HUES64 (cell line): ENCODE measurements around the gene DTNBP1.

ENCODE experiments used
- H3K27ac ChIP-seq: 2 replicates; pipeline ENCODE4 v1.7.0; 2013; ENCODE audit warnings: low read depth, low read length, inconsistent platforms
- H3K27me3 ChIP-seq: 2 replicates; pipeline ENCODE4 v1.6.1; 2013; ENCODE audit warnings: mild to moderate bottlenecking, low read length; ENCODE audit not compliant: insufficient read depth
- H3K36me3 ChIP-seq: 2 replicates; pipeline ENCODE4 v1.6.1; 2013; ENCODE audit warnings: mild to moderate bottlenecking, low read length; ENCODE audit not compliant: insufficient read depth
- H3K4me1 ChIP-seq: 2 replicates; pipeline ENCODE4 v1.6.1; 2013; ENCODE audit warnings: mild to moderate bottlenecking, low read length, moderate library complexity; ENCODE audit not compliant: insufficient read depth
- H3K4me3 ChIP-seq: 2 replicates; pipeline ENCODE4 v1.5.1; 2013; ENCODE audit warnings: mild to moderate bottlenecking, low read length, moderate library complexity
- H3K9ac ChIP-seq: 2 replicates; pipeline ENCODE4 v1.6.1; 2013; ENCODE audit warnings: mild to moderate bottlenecking, low read depth, low read length
- H3K9me3 ChIP-seq: 2 replicates; pipeline ENCODE4 v1.6.1; 2013; ENCODE audit warnings: low read depth, low read length; ENCODE audit not compliant: insufficient read depth
- WGBS: fragments of 150-250, 120-280 bp; methylation state at CpG from one replicate; pipeline ENCODE4 v1.1.7; 2013; ENCODE audit warnings: missing lambda C conversion rate; 5-methylcytosine and 5-hydroxymethylcytosine counted together

The DTNBP1 gene

DNA sequence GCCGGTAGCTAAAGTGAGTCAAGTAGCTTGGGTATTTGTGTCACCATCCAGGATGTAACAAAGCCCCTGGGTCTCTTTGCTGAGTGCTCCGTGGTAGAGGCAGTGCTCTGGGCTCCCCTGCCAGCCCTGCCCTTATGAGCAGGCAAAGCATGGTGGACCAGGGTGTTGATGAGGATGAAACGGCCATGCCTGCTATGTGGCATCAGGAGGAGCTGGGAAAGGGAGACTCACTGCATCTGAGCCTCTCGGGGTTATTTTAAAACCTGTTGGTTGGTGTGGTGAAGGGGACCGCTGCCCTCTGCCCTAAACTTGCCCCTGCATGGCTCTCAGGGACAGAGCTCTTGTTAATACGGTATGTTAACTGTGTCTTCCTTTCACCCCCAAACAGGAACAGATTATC is 143.1 kb downstream of the DTNBP1 start:
- 94% methylated on average over 6 of the region's 6 CpGs for WGBS
- Histone ChIP-seq H3K4me1 (no peaks in the 10 kb centered on the region), H3K27ac (no peak overlapping the region), H3K27me3 (no peaks in the 10 kb centered on the region), H3K9ac (no peak overlapping the region), H3K9me3 (no peaks in the 10 kb centered on the region), H3K36me3 (peaks cover 95% of the 10 kb centered on the region), H3K4me3 (no peak overlapping the region)

DNA sequence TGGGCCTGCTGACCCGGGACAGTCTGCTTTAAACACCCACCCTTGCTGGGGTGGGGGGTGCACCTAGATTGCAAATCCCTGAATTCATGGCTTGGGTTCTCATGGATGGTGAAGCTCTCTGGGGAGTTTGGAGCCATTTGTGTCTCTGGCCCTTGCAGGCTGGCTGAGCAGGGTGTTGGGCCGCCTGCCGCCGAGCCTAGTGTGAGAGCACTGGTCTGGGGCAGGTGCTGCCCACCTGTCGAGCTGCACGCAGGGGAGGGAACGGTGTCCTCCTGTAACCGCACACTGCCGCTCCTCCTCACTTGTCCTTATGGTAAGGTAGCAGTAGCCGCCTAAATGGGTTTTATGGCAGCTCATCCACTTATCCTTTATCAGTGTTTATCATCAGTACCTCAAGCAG is 143.9 kb downstream of the DTNBP1 start:
- Histone ChIP-seq H3K9me3 (no peaks in the 10 kb centered on the region), H3K27ac (no peak overlapping the region), H3K36me3 (peaks cover 95% of the 10 kb centered on the region), H3K9ac (no peak overlapping the region), H3K4me3 (no peak overlapping the region), H3K4me1 (no peaks in the 10 kb centered on the region), H3K27me3 (no peaks in the 10 kb centered on the region)
- 94% methylated on average over 10 of the region's 10 CpGs for WGBS

GRCh38 chr6:15518057-15518456 is 144.8 kb downstream of the DTNBP1 start:
- Histone ChIP-seq H3K36me3 (peaks cover 97% of the 10 kb centered on the region), H3K27ac (no peak overlapping the region), H3K9ac (no peak overlapping the region), H3K27me3 (no peaks in the 10 kb centered on the region), H3K9me3 (no peaks in the 10 kb centered on the region), H3K4me1 (no peaks in the 10 kb centered on the region), H3K4me3 (no peak overlapping the region)
- WGBS: 95% methylated on average over 9 of the region's 9 CpGs

DNA sequence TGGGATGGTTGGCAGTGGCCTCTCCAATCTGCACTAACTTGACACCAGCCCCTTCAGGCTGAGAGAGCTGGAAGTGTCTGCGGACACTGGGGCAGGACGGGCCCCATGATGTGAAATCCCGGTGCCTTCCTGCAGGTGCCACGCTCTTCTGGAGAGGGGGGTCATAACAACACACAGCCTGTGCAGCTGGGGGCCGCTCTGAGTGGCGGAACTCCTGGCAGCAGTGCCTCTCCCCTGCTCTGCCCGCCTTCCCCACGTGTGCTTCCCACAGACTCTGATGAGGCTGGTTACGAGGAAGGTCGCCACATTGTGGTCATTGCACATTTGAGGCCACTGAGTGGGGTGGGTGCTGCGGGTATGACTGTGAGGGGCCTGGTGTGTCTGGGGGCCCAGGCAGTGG is 145.2 kb downstream of the DTNBP1 start:
- WGBS: 96% methylated on average over 11 of the region's 11 CpGs

DNA sequence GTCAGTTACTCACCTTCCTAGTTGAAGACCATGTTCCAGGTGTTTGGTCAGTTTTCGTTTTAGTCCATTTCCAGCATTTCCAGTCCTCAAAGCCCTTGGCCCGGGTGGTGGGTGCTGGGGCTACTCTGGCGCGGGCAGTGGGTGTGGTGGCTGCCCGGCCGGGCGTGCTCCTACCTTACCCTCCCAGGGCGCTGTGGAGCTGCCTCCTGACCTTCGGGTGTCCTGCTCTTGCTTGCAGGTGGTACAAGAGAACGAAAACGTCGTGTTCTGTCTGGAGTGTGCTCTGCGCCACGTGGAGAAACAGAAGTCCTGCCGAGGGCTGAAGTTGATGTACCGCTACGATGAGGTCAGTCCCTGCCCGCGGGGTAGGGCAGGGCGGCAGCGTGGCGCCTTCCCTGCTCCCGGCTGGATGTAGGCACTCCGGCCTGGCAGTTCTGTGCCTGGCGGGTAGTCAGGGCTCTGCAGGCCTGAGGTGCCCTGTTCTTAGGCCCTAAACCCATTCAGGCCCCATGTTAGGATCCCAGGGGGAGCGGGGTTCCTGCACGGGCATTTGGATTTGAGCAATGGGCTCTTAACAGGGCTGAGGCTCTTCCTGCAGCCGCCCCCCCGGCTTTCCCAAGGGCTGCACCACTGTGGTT is 145.8 kb downstream of the DTNBP1 start:
- no peak overlapping the region for H3K9ac ChIP-seq
- WGBS: 94% methylated on average over 29 of the region's 29 CpGs

More for the DNA sequence above, 145.2 kb downstream of the DTNBP1 start:
- H3K4me3 ChIP-seq: no peak overlapping the region
- H3K4me1 ChIP-seq: no peaks in the 10 kb centered on the region
- H3K27ac ChIP-seq: no peak overlapping the region
- peaks cover 99% of the 10 kb centered on the region for H3K36me3 ChIP-seq
- no peaks in the 10 kb centered on the region for H3K9me3 ChIP-seq
- H3K27me3 ChIP-seq: no peaks in the 10 kb centered on the region
- no peak overlapping the region for H3K9ac ChIP-seq

DNA sequence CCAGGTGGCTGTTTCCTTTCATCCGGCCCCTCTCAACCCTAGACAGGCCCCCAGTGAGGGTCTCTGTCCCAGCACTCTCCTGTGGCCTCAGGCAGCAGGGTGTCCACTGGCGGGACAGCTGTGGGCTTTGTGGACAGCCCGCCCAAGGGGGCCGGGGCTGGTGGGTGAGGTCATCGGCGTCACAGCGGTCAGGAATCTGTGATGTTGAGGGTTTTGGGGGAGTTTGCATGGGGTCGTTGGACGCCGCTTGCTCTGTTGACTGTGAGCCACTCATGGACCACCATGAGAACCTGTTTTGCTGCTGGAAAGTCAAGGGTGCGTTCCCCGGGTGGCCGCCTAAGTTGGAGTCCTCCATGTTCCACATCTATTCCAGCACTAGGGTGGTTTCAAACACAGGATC is 146.4 kb downstream of the DTNBP1 start:
- H3K36me3 ChIP-seq: peaks cover 99% of the 10 kb centered on the region

More for the DNA sequence above, 145.8 kb downstream of the DTNBP1 start:
- Histone ChIP-seq H3K9me3 (no peaks in the 10 kb centered on the region), H3K36me3 (peaks cover 99% of the 10 kb centered on the region), H3K27me3 (no peaks in the 10 kb centered on the region), H3K27ac (no peak overlapping the region), H3K4me3 (no peak overlapping the region), H3K4me1 (no peaks in the 10 kb centered on the region)

GRCh38 chr6:15515660-15516375 is 147.0 kb downstream of the DTNBP1 start:
- H3K4me3 ChIP-seq: no peak overlapping the region
- H3K36me3 ChIP-seq: peaks cover 99% of the 10 kb centered on the region
- WGBS: 94% methylated on average over 18 of the region's 18 CpGs
- H3K27ac ChIP-seq: no peak overlapping the region
- no peaks in the 10 kb centered on the region for H3K4me1 ChIP-seq
- no peaks in the 10 kb centered on the region for H3K9me3 ChIP-seq
- no peaks in the 10 kb centered on the region for H3K27me3 ChIP-seq
- H3K9ac ChIP-seq: no peak overlapping the region

More for the DNA sequence above, 146.4 kb downstream of the DTNBP1 start:
- H3K4me1 ChIP-seq: no peaks in the 10 kb centered on the region
- H3K27ac ChIP-seq: no peak overlapping the region
- no peak overlapping the region for H3K9ac ChIP-seq
- WGBS: 94% methylated on average over 13 of the region's 13 CpGs
- no peak overlapping the region for H3K4me3 ChIP-seq
- no peaks in the 10 kb centered on the region for H3K27me3 ChIP-seq
- H3K9me3 ChIP-seq: no peaks in the 10 kb centered on the region

DNA sequence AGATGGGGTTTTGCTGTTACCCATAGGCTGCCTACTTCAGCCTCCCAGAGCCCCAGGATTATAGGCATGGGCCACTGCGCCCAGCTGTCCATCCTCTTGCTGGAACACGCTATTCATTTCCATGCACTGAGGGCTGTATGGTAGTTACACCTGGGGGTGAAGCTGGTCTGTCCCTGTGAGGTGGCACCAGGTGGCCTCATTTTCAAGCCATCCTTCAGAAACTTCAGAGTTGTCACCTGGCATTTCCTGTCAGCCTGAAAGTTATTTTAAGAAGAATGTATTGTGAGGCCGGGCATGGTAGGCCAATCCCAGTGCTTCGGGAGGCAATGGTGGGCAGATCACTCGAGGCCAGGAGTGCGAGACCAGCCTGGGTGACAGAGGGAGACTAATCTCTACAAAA is 147.6 kb downstream of the DTNBP1 start:
- Histone ChIP-seq H3K27ac (no peak overlapping the region), H3K4me3 (no peak overlapping the region), H3K9ac (no peak overlapping the region), H3K9me3 (no peaks in the 10 kb centered on the region), H3K4me1 (no peaks in the 10 kb centered on the region), H3K36me3 (peaks cover 99% of the 10 kb centered on the region), H3K27me3 (no peaks in the 10 kb centered on the region)
- 96% methylated on average over 6 of the region's 6 CpGs for WGBS

DNA sequence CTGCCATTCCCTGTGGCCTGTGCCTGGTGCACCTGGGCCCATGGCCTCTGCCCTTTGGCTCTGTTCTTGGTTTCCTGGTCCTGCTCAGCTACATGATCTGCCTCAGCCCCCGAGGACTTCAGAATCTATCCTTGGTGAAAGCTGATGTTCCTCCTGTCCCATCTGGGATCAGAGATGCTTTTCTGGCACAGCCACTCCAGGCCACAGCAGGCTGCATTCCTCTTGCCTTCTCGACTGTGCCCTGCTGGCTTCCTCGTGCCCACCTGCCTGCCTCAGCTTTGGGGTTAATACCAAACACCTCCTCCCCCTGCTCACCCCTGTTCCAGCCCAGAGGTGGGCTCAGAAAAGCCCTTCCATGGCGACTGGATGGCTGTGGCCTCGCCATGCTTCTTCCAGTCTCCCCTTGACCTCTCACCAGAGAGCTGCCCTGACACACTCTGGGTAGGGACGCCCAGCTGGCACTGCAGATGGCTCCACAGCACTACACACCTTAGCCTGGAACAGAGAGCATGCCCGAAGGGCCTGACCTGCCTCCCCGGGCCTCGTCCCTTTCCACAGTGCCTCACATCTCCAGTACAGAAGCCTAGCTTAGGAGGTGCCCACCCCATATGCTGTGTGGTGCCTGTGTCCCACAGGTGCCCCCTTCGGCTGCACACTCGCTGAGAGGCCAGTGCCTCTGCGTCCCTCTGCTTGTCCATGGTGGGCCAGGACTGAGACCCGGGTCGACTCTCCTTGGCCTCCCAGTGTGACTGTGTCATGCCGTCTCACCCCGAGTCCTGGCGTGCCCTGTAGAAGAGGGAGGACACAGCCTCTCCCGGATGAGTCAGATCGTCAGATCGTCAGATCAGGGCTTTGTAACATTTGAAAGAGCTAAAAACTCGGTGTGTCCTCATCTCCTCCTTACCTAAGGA is 148.8 kb downstream of the DTNBP1 start:
- Histone ChIP-seq H3K4me3 (no peak overlapping the region), H3K27me3 (no peaks in the 10 kb centered on the region), H3K36me3 (peaks cover 98% of the 10 kb centered on the region), H3K9me3 (no peaks in the 10 kb centered on the region), H3K9ac (no peak overlapping the region), H3K27ac (no peak overlapping the region), H3K4me1 (no peaks in the 10 kb centered on the region)
- 95% methylated on average over 21 of the region's 21 CpGs for WGBS

- no peak overlapping the region for H3K4me3 ChIP-seq
- no peak overlapping the region for H3K27ac ChIP-seq
- no peaks in the 10 kb centered on the region for H3K9me3 ChIP-seq
- H3K4me1 ChIP-seq: peaks cover 5% of the 10 kb centered on the region
- peaks cover 99% of the 10 kb centered on the region for H3K36me3 ChIP-seq
- no peak overlapping the region for H3K9ac ChIP-seq
- WGBS: 94% methylated on average over 34 of the region's 34 CpGs
- H3K27me3 ChIP-seq: no peaks in the 10 kb centered on the region
Observed at GRCh38 chr6:15513131-15513771, 149.6 kb downstream of the DTNBP1 start.
